T1000 (cell line): ENCODE data around the gene ATF5.

Experiments
- DNase-seq: peaks from one replicate; lab custom pipeline; 2025; ENCODE audit warnings: mixed read lengths; lab: John Stamatoyannopoulos, UW

ATF5 gene

GRCh38 chr19:49894879-49895565 is 34.0 kb upstream of the ATF5 start:
- DNase-seq, result no peak

- DNase-seq, result no peak
Measured at GRCh38 chr19:49895566-49896297, 33.3 kb upstream of the ATF5 start.

GRCh38 chr19:49896863-49897621 is 32.0 kb upstream of the ATF5 start, which contains the start of gene IL4I1:
Gene IL4I1, minus strand, starts transcription at chr19:49896887. Its CDS starts 727 bp downstream, at chr19:49896160.
- DNase-seq, result no peak

GRCh38 chr19:49904136-49904535 is 24.9 kb upstream of the ATF5 start:
- no peak for DNase-seq

- no peak for DNase-seq
Measured at GRCh38 chr19:49906879-49907564, 22.0 kb upstream of the ATF5 start.

GRCh38 chr19:49907745-49908446 is 21.1 kb upstream of the ATF5 start:
- DNase-seq, result no peak

GRCh38 chr19:49908480-49909420 is 20.3 kb upstream of the ATF5 start:
- no peak for DNase-seq

- no peak for DNase-seq
Measured at GRCh38 chr19:49910179-49910578, 18.8 kb upstream of the ATF5 start.

GRCh38 chr19:49911381-49912145 is 17.4 kb upstream of the ATF5 start:
- DNase-seq, result no peak

- DNase-seq, result no peak
Measured at GRCh38 chr19:49912965-49913685, 15.9 kb upstream of the ATF5 start.

GRCh38 chr19:49913720-49914119 is 15.3 kb upstream of the ATF5 start:
- no peak for DNase-seq

- DNase-seq, result no peak
Measured at GRCh38 chr19:49915271-49915670, 13.7 kb upstream of the ATF5 start.

- no peak for DNase-seq
Measured at GRCh38 chr19:49916839-49917733, 11.9 kb upstream of the ATF5 start.

GRCh38 chr19:49918089-49918488 is 10.9 kb upstream of the ATF5 start:
- DNase-seq, result no peak

- DNase-seq, result no peak
Measured at GRCh38 chr19:49920624-49921363, 8.2 kb upstream of the ATF5 start.

GRCh38 chr19:49921871-49922795 is 6.9 kb upstream of the ATF5 start:
- no peak for DNase-seq
